ENCODE data around the gene ROR1.
"Not testable (repeated sequence)": the region's sequence is repeated elsewhere in the genome, so short reads cannot be mapped to it uniquely, and the experiment has no call there.

ROR1 gene

GRCh38 chr1:63812071-63812700 lies 38.4 kb downstream of the ROR1 start:
- no peak for DNase-seq (ENCODE audit: low read depth)
- no peak for TF ChIP-seq CTCF (IDR thresholded peaks at IDR 0.05; ENCODE audit: insufficient read depth, low read depth, low read length, missing control alignments)
- no peak overlapping the region for H3K4me3 ChIP-seq (ENCODE audit: low read length)

GRCh38 chr1:63813829-63814277 lies 40.0 kb downstream of the ROR1 start:
- H3K4me3 ChIP-seq (ENCODE audit: low read length), result no peak overlapping the region
- TF ChIP-seq CTCF (IDR thresholded peaks at IDR 0.05; ENCODE audit: insufficient read depth, low read depth, low read length, missing control alignments), result no peak
- DNase-seq (ENCODE audit: low read depth), result no peak

- not testable (repeated sequence) for H3K4me3 ChIP-seq (ENCODE audit: low read length); DNase-seq (ENCODE audit: low read depth)
Measured at GRCh38 chr1:63816217-63816815, 42.5 kb downstream of the ROR1 start.

GRCh38 chr1:63817152-63817667 lies 43.4 kb downstream of the ROR1 start:
- TF ChIP-seq CTCF (IDR thresholded peaks at IDR 0.05; ENCODE audit: insufficient read depth, low read depth, low read length, missing control alignments), result no peak
- no peak for DNase-seq (ENCODE audit: low read depth)

GRCh38 chr1:63817700-63818099 lies 43.9 kb downstream of the ROR1 start:
- DNase-seq (ENCODE audit: low read depth), result no peak
- no peak for TF ChIP-seq CTCF (IDR thresholded peaks at IDR 0.05; ENCODE audit: insufficient read depth, low read depth, low read length, missing control alignments)
- no peak overlapping the region for H3K4me3 ChIP-seq (ENCODE audit: low read length)

More at GRCh38 chr1:63817152-63817667, 43.4 kb downstream of the ROR1 start:
- H3K4me3 ChIP-seq (ENCODE audit: low read length), result no peak overlapping the region

GRCh38 chr1:63818567-63819325 lies 44.9 kb downstream of the ROR1 start:
- no peak for DNase-seq (ENCODE audit: low read depth)
- no peak overlapping the region for H3K4me3 ChIP-seq (ENCODE audit: low read length)
- no peak for TF ChIP-seq CTCF (IDR thresholded peaks at IDR 0.05; ENCODE audit: insufficient read depth, low read depth, low read length, missing control alignments)

- no peak for DNase-seq (ENCODE audit: low read depth)
- TF ChIP-seq CTCF (IDR thresholded peaks at IDR 0.05; ENCODE audit: insufficient read depth, low read depth, low read length, missing control alignments), result no peak
- H3K4me3 ChIP-seq (ENCODE audit: low read length), result no peak overlapping the region
Measured at GRCh38 chr1:63819795-63820194, 46.0 kb downstream of the ROR1 start.

All from epithelial cell of esophagus (primary cell).